Adipocyte (in vitro differentiated cells): ENCODE measurements around the gene ZDHHC14.

Experiments
- DNase-seq: peaks from one replicate; pipeline ENCODE4 v3.0.0-alpha.2; 2015; ENCODE audit warnings: low read depth
- H3K27me3 ChIP-seq: replicated peaks from 2 replicates; pipeline ENCODE4 v1.7.0; 2013; ENCODE audit warnings: mild to moderate bottlenecking, low read length, moderate library complexity; ENCODE audit not compliant: control insufficient read depth, insufficient read depth
- H3K36me3 ChIP-seq: 2 replicates; pipeline ENCODE4 v1.7.0; 2013; ENCODE audit warnings: low read length, mild to moderate bottlenecking, moderate library complexity; ENCODE audit not compliant: control insufficient read depth, insufficient read depth, severe bottlenecking
- H3K4me1 ChIP-seq: 2 replicates; pipeline ENCODE4 v1.7.0; 2013; ENCODE audit warnings: mild to moderate bottlenecking, low read length, moderate library complexity; ENCODE audit not compliant: control insufficient read depth, insufficient read depth
- H3K4me3 ChIP-seq: 2 replicates; pipeline ENCODE4 v1.7.0; 2013; ENCODE audit warnings: mild to moderate bottlenecking, low read length, moderate library complexity
- H3K9ac ChIP-seq: 2 replicates; pipeline ENCODE4 v1.7.0; 2013; ENCODE audit warnings: mild to moderate bottlenecking, low read length, moderate library complexity
- H3K9me3 ChIP-seq: 2 replicates; pipeline ENCODE4 v1.7.0; 2013; ENCODE audit warnings: mild to moderate bottlenecking, low read length, moderate library complexity; ENCODE audit not compliant: control insufficient read depth

The ZDHHC14 gene

DNA sequence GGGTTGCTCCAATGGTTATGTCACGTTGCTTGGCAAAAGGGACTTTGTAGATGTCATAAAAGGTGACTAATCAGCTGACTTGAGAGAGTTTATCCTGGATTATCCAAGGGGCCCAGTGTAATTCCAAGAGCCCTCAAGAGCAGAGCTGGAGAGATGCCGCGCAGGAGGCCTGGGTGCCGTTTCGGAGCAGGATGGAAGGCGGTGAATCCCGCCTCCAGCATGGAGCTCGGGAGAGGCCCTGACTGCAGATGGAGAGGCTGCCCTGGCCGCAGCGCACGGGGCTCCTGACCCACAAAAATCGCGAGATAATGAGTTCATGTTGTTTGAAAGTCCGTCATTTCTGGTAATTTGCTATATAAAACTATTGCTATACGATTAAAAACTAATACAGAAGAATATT, 219.8 kb downstream of the ZDHHC14 start:
- peaks cover 5% of the 10 kb centered on the region for H3K4me1 ChIP-seq
- H3K27me3 ChIP-seq: no peaks in the 10 kb centered on the region
- no peaks in the 10 kb centered on the region for H3K9me3 ChIP-seq
- no peak overlapping the region for H3K9ac ChIP-seq
- no peak overlapping the region for H3K4me3 ChIP-seq
- DNase-seq: no peak
- no peaks in the 10 kb centered on the region for H3K36me3 ChIP-seq

DNA sequence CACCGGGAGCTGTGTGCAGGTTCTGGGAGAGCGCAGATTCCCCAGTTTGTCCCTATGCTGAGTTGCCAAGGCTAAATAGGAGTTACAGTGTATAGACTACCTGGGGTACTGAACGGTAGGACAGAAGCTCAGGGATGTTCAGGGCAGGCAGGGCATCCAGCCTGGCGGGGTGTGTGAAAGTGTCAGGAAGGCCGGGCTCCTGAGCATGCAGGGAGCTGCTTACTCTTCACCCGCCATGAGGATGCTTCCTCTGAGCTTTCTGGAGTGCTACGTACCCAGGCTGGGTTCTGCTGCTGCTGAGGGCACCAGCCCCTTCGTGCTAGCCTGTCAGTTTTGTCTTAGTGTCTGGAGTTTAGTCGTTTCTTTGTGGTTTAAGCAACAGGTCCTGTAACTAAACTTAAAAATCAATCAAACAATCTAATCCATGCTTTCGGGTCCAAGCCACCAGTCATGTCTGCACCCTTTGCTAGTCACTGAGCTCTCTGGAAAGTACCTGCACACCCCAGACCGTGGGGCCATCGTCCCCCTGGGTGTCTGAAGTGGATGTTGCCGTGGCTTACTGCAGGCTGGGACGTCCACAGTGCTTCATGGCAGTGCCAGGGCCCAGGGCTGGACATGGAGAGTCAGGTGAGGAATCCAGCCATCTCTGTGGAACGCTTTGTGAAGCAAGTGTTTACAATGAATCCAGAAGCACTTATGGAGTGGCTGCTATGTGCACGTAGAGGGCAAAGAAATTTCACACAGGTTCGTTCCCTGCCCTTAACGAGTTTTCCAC, 221.7 kb downstream of the ZDHHC14 start:
- Histone ChIP-seq H3K9me3 (no peaks in the 10 kb centered on the region), H3K27me3 (no peaks in the 10 kb centered on the region)
- no peak for DNase-seq

DNA sequence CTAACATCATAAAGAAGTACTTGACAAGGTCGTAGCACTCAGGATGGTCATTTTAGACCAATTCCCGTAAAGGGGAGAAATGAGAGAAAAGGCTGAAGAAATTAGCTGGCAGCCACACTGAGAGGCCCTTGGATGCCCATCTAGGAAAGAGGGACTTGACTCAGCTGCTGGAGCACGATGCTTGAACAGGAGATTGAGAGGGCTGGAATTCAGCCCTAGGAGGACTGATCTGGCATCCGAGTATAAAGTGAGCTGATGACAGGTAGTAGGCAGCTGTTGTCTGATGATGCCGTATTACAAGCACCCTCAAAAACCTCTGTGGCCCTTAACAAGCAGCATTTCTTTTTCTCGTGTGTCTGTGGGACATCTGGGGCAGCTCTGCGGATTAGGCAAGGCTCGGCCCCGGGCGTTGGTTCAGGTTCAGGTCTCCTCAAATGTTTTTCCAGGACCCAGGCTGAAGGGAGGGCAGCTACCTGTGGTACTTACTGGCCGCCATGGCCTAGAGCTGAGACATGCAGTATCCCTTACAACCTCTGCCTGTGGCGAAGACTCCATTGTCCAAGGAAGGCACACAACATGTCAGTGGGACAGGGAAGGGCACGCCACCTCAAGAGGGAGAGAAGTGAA, 222.4 kb downstream of the ZDHHC14 start:
- no peak for DNase-seq
- no peak overlapping the region for H3K9ac ChIP-seq
- H3K36me3 ChIP-seq: no peaks in the 10 kb centered on the region

More for the DNA sequence above, 221.7 kb downstream of the ZDHHC14 start:
- H3K4me3 ChIP-seq: no peak overlapping the region
- no peaks in the 10 kb centered on the region for H3K36me3 ChIP-seq
- H3K9ac ChIP-seq: no peak overlapping the region
- H3K4me1 ChIP-seq: peaks cover 5% of the 10 kb centered on the region

DNA sequence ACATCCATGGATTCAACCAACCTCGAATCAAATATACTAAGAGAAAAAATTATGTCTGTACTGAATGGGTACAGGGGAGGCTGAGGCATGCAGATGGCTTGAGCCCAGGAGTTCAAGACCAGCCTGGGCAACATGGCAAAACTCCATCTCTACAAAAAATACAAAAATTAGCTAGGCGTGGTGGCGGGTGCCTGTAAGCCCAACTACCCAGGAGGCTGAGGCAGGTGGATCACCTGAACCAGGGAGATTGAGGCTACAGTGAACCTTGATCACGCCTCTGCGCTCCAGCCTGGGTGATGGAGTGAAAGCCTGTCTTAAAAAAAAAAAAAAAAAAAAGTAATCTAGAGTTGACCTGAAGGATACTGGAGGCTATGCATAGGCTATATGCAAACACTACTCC, 223.0 kb downstream of the ZDHHC14 start:
- H3K4me1 ChIP-seq: peaks cover 5% of the 10 kb centered on the region
- no peaks in the 10 kb centered on the region for H3K9me3 ChIP-seq
- DNase-seq: no peak
- no peaks in the 10 kb centered on the region for H3K36me3 ChIP-seq
- no peak overlapping the region for H3K9ac ChIP-seq
- H3K27me3 ChIP-seq: no peaks in the 10 kb centered on the region
- no peak overlapping the region for H3K4me3 ChIP-seq

More for the DNA sequence above, 222.4 kb downstream of the ZDHHC14 start:
- Histone ChIP-seq H3K4me1 (peaks cover 5% of the 10 kb centered on the region), H3K4me3 (no peak overlapping the region), H3K9me3 (no peaks in the 10 kb centered on the region), H3K27me3 (no peaks in the 10 kb centered on the region)

DNA sequence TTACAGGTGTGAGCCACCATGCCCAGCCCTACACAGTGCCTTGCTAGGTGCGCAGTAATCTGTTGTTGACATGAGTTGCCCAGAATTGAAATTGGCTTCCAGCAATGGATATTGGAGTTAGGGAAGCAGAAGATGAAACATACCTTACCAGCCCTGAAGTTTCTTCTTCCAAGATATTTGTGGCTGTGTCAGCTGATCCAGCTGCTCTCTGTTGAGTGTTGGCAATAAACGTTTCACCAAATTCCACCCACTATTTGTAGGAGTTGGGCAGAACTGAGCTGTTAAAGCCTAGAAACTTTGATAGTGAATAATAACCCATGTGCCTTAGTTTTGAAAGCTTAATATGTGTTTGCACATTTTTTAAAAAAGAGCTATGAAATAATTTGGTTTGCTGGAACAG, 223.8 kb downstream of the ZDHHC14 start:
- Histone ChIP-seq H3K4me3 (no peak overlapping the region), H3K36me3 (no peaks in the 10 kb centered on the region), H3K27me3 (no peaks in the 10 kb centered on the region), H3K4me1 (peaks cover 5% of the 10 kb centered on the region), H3K9ac (no peak overlapping the region), H3K9me3 (no peaks in the 10 kb centered on the region)
- DNase-seq: no peak

DNA sequence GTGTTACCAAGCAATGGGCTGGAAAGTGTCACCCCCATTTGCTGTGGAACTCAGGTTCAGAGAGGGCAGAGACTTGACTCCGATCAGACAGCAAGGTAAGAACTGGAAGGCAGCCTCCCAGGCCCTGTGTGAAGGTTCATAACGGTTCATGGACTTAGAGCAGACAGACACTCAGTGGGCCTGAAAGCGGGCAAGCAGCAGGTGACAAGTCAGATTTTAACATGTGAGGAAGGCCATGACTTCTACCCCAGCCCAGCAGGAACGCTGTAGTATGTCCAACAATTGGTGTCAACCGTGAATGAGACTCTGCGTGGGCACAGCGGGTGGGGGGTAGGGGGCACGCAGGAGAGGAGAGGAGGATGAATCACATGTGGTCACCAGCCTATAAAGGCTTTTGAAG, 224.5 kb downstream of the ZDHHC14 start:
- no peaks in the 10 kb centered on the region for H3K27me3 ChIP-seq
- no peaks in the 10 kb centered on the region for H3K36me3 ChIP-seq
- no peak overlapping the region for H3K4me3 ChIP-seq
- H3K4me1 ChIP-seq: peaks cover 5% of the 10 kb centered on the region
- no peaks in the 10 kb centered on the region for H3K9me3 ChIP-seq
- H3K9ac ChIP-seq: no peak overlapping the region
- no peak for DNase-seq

DNA sequence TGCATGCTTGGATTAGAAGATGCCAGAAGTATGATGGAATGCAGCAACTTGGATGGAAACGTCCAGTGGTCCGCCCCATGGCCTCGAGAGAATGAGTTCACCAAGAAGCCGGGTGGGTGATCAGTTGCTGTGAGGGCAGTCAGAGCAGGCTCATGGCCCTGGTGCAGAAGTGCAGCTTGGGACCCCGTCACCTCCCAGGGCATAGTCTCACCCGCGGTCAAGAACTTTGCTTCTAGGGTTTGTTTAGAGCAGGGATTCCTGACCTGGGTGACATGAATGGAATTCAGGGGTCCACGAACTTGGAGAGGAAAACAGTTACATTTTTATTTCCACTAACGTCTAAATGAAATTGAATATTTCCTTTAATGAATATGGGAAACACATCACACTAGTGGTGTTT, 225.5 kb downstream of the ZDHHC14 start:
- peaks cover 5% of the 10 kb centered on the region for H3K4me1 ChIP-seq
- no peak overlapping the region for H3K9ac ChIP-seq
- H3K36me3 ChIP-seq: no peaks in the 10 kb centered on the region
- DNase-seq: no peak
- no peaks in the 10 kb centered on the region for H3K9me3 ChIP-seq
- H3K4me3 ChIP-seq: no peak overlapping the region
- no peaks in the 10 kb centered on the region for H3K27me3 ChIP-seq

DNA sequence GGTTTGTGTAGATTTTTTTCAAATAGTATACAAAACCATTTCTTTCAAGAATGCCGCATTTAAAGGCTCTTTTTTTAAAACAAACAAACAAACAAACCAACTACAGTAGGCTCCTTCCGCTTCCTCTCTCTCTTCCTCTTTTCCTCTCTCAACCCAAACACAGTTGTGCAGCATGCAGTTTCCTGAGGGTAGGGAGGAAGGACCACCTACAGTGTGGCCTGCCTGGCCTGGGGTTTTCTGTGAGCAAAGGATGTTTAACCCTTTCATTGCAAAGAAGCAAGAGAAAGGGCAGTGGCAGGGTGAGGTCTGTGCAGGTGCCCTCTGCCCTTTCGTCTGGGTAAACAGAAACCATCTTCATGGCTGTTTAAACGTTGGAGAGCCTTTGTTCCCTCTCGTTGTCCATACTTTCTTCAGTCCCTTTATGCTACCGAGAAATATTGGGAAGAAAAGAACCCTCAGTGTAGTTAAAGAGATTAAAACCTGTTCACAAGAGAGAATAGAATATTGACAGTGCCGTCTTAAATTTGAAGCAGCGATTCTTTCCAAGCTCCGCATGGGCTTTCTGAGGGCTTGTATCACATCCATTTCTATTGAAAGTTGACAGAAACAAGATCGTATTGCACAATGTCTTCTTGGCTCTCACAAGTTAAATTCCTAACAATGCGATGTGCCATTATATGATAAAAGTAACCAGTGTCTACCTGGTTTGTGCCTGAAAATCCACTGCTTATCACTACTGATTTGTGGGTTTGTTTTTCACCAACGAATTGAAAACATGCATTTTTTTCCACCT, 226.5 kb downstream of the ZDHHC14 start:
- Histone ChIP-seq H3K27me3 (no peaks in the 10 kb centered on the region), H3K9me3 (no peaks in the 10 kb centered on the region), H3K4me1 (peaks cover 5% of the 10 kb centered on the region), H3K36me3 (no peaks in the 10 kb centered on the region), H3K4me3 (no peak overlapping the region), H3K9ac (no peak overlapping the region)
- DNase-seq: no peak

DNA sequence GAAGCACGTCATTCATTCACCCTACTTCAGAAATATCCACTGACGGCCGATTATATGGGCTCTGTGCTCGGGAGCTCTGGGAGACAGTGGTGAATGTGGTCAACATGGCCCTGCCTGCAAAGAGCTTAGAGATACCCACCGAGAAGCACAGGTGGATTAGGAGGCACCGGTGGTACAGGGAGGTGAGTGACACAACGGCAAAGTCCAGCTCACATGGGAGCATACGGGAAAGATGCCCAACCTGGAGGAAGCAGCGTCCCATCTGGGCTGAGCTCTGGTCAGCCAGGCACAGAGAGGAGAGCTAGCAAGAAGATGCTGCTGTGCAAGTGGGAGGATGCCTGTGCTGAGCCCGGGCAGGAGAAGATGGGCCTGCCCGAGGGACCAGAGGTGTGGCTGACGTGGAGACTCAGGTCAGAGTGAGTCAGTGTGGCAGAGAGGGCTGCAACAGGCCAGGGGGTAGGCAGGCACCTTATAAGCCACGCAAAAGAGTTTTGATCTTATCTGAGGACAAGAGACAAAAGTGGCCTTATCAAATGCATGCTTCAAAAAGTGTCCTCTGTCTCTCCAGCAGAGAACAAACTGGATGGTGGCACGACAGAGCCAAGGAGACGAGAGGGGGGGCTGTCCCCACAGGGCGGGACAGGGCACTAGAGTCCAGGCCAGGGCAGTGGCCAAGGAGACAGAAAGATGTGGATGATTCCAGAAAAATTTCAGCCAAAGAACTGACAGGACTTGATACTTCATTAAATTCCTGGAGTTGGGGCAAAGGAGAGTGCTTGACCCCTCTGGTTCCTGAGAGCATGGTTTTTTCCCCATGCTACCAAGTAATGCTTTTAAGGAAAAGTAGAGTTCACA, 227.5 kb downstream of the ZDHHC14 start:
- H3K27me3 ChIP-seq: no peaks in the 10 kb centered on the region
- H3K4me1 ChIP-seq: peaks cover 14% of the 10 kb centered on the region
- H3K9me3 ChIP-seq: no peaks in the 10 kb centered on the region
- H3K36me3 ChIP-seq: no peaks in the 10 kb centered on the region
- no peak overlapping the region for H3K9ac ChIP-seq
- no peak overlapping the region for H3K4me3 ChIP-seq
- DNase-seq: no peak

DNA sequence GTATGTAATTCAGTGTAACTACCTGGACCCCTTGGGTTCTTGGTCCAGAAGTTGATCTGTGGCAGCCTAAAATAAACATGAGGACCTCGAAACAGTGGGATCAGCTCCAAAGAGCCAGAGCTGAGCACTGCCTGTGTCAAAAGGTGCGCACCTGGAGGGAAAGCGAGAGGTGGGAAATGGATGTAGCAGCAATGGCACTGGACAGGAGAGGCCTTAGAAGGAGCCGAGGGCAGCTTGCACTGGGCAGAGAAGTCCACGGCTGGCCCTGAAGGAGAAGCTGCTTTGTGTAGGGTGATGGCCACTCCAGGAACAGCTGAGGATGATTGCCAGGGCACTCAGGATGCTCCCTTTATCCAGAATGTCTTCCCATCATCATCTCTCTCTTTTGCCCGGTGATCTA, 228.1 kb downstream of the ZDHHC14 start:
- Histone ChIP-seq H3K4me1 (peaks cover 20% of the 10 kb centered on the region), H3K9ac (no peak overlapping the region), H3K9me3 (no peaks in the 10 kb centered on the region), H3K4me3 (no peak overlapping the region), H3K36me3 (no peaks in the 10 kb centered on the region), H3K27me3 (no peaks in the 10 kb centered on the region)
- DNase-seq: no peak
